Osteoblast (primary cell): ENCODE data around the gene VGF. TPM values are rescaled to one million over a fixed set of nuclear protein-coding genes. Genes with fewer than 3 reads are reported as not detected.

ENCODE experiments used
- DNase-seq: peaks from one replicate; pipeline ENCODE4 v3.0.0; 2011; ENCODE audit warnings: low spot score, mixed read lengths; ENCODE audit not compliant: insufficient read length; ENCODE audit errors: missing footprints
- H2AFZ ChIP-seq: 2 replicates; pipeline ENCODE4 v1.6.0; 2011; ENCODE audit warnings: mild to moderate bottlenecking, low read length
- H3K27ac ChIP-seq: 2 replicates; pipeline ENCODE4 v1.5.1; 2011; ENCODE audit warnings: mild to moderate bottlenecking, low read depth, low read length, moderate library complexity
- H3K27me3 ChIP-seq: 2 replicates; pipeline ENCODE4 v1.6.0; 2012; ENCODE audit warnings: mild to moderate bottlenecking, control low read depth, inconsistent platforms, low read length, moderate library complexity; ENCODE audit not compliant: insufficient read depth
- H3K36me3 ChIP-seq: 2 replicates; pipeline ENCODE4 v1.5.1; 2011; ENCODE audit warnings: mild to moderate bottlenecking, low read length, control low read depth, moderate library complexity; ENCODE audit not compliant: insufficient read depth
- H3K4me1 ChIP-seq: 2 replicates; pipeline ENCODE4 v1.5.1; 2011; ENCODE audit warnings: mild to moderate bottlenecking, low read length, control low read depth, moderate library complexity; ENCODE audit not compliant: insufficient read depth
- H3K4me2 ChIP-seq: 2 replicates; pipeline ENCODE4 v1.6.0; 2011; ENCODE audit warnings: mild to moderate bottlenecking, low read length; ENCODE audit not compliant: insufficient read depth
- H3K4me3 ChIP-seq: fragments of 200-600 bp; sonication (generic); 3 replicates; pipeline ENCODE4 v1.5.1; 2012; ENCODE audit warnings: mild to moderate bottlenecking, low read length, inconsistent platforms; ENCODE audit not compliant: insufficient read depth
- H3K79me2 ChIP-seq: 2 replicates; pipeline ENCODE4 v1.6.0; 2012; ENCODE audit warnings: mild to moderate bottlenecking, low read length, control low read depth, inconsistent platforms; ENCODE audit not compliant: insufficient read depth
- H3K9me3 ChIP-seq: 2 replicates; pipeline ENCODE4 v1.5.1; 2011; ENCODE audit warnings: low read depth, low read length, control low read depth
- H4K20me1 ChIP-seq: 2 replicates; pipeline ENCODE4 v1.6.0; 2012; ENCODE audit warnings: mild to moderate bottlenecking, low read length, control low read depth; ENCODE audit not compliant: insufficient read depth
- CTCF ChIP-seq: IDR thresholded peaks from 2 replicates; pipeline ENCODE4 v1.5.1; 2011; ENCODE audit warnings: mild to moderate bottlenecking, low read depth, low read length, moderate library complexity; ENCODE audit errors: extremely low read depth
- total RNA-seq: library from RNA; depleted of rRNA; stranded (reverse); fragments of >200 nt; gene quantifications from 2 replicates; pipeline ENCODE4 v1.2.3, GENCODE V29; 2012

The VGF gene
- total RNA-seq, 1 donor = 0.36 TPM

- Histone ChIP-seq H3K9me3 (no peaks in the 10 kb centered on the region), H4K20me1 (no peaks in the 10 kb centered on the region), H2AFZ (no peak overlapping the region), H3K36me3 (no peaks in the 10 kb centered on the region), H3K4me1 (peaks cover 4% of the 10 kb centered on the region), H3K4me2 (no peak overlapping the region), H3K27me3 (peaks cover 4% of the 10 kb centered on the region), H3K4me3 (no peak overlapping the region), H3K27ac (no peak overlapping the region), H3K79me2 (no peaks in the 10 kb centered on the region)
- no peak for TF ChIP-seq CTCF
- no peak for DNase-seq
Measured at GRCh38 chr7:101186844-101187428, 21.6 kb upstream of the VGF start.

GRCh38 chr7:101186194-101186593 is 20.8 kb upstream of the VGF start:
- H3K4me3 ChIP-seq = no peak overlapping the region
- H3K36me3 ChIP-seq = no peaks in the 10 kb centered on the region
- no peak overlapping the region for H2AFZ ChIP-seq
- peaks cover 4% of the 10 kb centered on the region for H3K4me1 ChIP-seq
- H3K27ac ChIP-seq = no peak overlapping the region
- H3K79me2 ChIP-seq = no peaks in the 10 kb centered on the region
- peaks cover 5% of the 10 kb centered on the region for H3K27me3 ChIP-seq
- no peak for TF ChIP-seq CTCF
- no peaks in the 10 kb centered on the region for H3K9me3 ChIP-seq
- DNase-seq = no peak
- no peaks in the 10 kb centered on the region for H4K20me1 ChIP-seq
- no peak overlapping the region for H3K4me2 ChIP-seq

- Histone ChIP-seq H3K79me2 (no peaks in the 10 kb centered on the region), H4K20me1 (no peaks in the 10 kb centered on the region), H3K9me3 (no peaks in the 10 kb centered on the region), H3K27ac (no peak overlapping the region), H3K4me1 (peaks cover 4% of the 10 kb centered on the region), H3K4me2 (no peak overlapping the region), H3K4me3 (no peak overlapping the region), H3K27me3 (peaks cover 8% of the 10 kb centered on the region), H2AFZ (no peak overlapping the region), H3K36me3 (no peaks in the 10 kb centered on the region)
- DNase-seq = peak; percentile 64
- TF ChIP-seq CTCF = no peak
Measured at GRCh38 chr7:101185258-101185839, 20.0 kb upstream of the VGF start.

GRCh38 chr7:101180130-101180755 is 14.9 kb upstream of the VGF start, which contains the start of gene NAT16:
TSS of gene NAT16 (minus strand) at chr7:101180293. CDS start at chr7:101174807, 5,486 bp downstream.
- no peaks in the 10 kb centered on the region for H4K20me1 ChIP-seq
- no peak for TF ChIP-seq CTCF
- peaks cover 4% of the 10 kb centered on the region for H3K4me1 ChIP-seq
- no peak within 1 kb of the TSS for H3K4me2 ChIP-seq
- no peak within 1 kb of the TSS for H3K27ac ChIP-seq
- peaks cover 56% of the 10 kb centered on the region for H3K27me3 ChIP-seq
- DNase-seq = peak; percentile 84
- H3K9me3 ChIP-seq = no peaks in the 10 kb centered on the region
- no peak within 1 kb of the TSS for H3K4me3 ChIP-seq
- H3K36me3 ChIP-seq = no peaks in the 10 kb centered on the region
- no peaks in the 10 kb centered on the region for H3K79me2 ChIP-seq
- H2AFZ ChIP-seq = no peak within 1 kb of the TSS
